IMR-90 (cell line): ENCODE data around the gene SLC26A8. TPM values are rescaled to one million over a fixed set of nuclear protein-coding genes. Genes with fewer than 3 reads are reported as not detected.

Experiments
- ATAC-seq: fragments of 200-7000 bp; cut with Tn5 transposase; 2 replicates; pipeline ENCODE4 v1.9.1; 2020; ENCODE audit warnings: low read depth, mild to moderate bottlenecking, moderate library complexity
- BruUV-seq: library from RNA; stranded (reverse); fragments of 400-500 nt; replicated peaks from 2 replicates; lab custom pipeline; 2021; lab: Mats Ljungman, UMichigan
- CTCF ChIA-PET: fragments of 300-600 bp; formaldehyde crosslinking; extraction: SDS; loops from one replicate; lab custom pipeline; 2021; ENCODE audit warnings: antibody characterized with exemption; lab: Yijun Ruan, JAX
- POLR2A ChIA-PET: fragments of 300-600 bp; sonication (Branson Sonifier 250); formaldehyde crosslinking; loops from one replicate; lab custom pipeline; 2022; ENCODE audit warnings: antibody characterized with exemption; ENCODE audit not compliant: unreplicated experiment; lab: Charles Lee
- DNase-seq: peaks from one replicate; pipeline ENCODE4 v3.0.0; 2013
- H2AFZ ChIP-seq: replicated peaks from 2 replicates; pipeline ENCODE3; 2013; ENCODE audit warnings: low read length, mild to moderate bottlenecking; ENCODE audit not compliant: poor library complexity
- H2AK5ac ChIP-seq: 2 replicates; pipeline ENCODE4 v1.6.1; 2013; ENCODE audit warnings: low read depth, low read length, inconsistent platforms
- H2AK9ac ChIP-seq: replicated peaks from 2 replicates; pipeline ENCODE3; 2013; ENCODE audit warnings: mild to moderate bottlenecking, low read depth, low read length, moderate library complexity; ENCODE audit not compliant: poor library complexity
- H2BK120ac ChIP-seq: 2 replicates; pipeline ENCODE4 v1.6.1; 2013; ENCODE audit warnings: low read depth, low read length, inconsistent platforms
- H2BK15ac ChIP-seq: 3 replicates; pipeline ENCODE4 v1.6.1; 2013; ENCODE audit warnings: low read depth, low read length, inconsistent platforms
- H2BK20ac ChIP-seq: 2 replicates; pipeline ENCODE4 v1.6.1; 2013; ENCODE audit warnings: low read depth, mild to moderate bottlenecking, inconsistent platforms, low read length, moderate library complexity
- H2BK5ac ChIP-seq: 2 replicates; pipeline ENCODE4 v1.6.1; 2013; ENCODE audit warnings: mild to moderate bottlenecking, low read depth, low read length, inconsistent platforms; ENCODE audit not compliant: poor library complexity, severe bottlenecking
- H3K14ac ChIP-seq: replicated peaks from 2 replicates; pipeline ENCODE4 v1.6.1; 2013; ENCODE audit warnings: low read depth, low read length, inconsistent platforms
- H3K18ac ChIP-seq: 2 replicates; pipeline ENCODE4 v1.6.1; 2013; ENCODE audit warnings: low read depth, low read length, control low read depth
- H3K23ac ChIP-seq: 2 replicates; pipeline ENCODE4 v1.6.1; 2013; ENCODE audit warnings: low read depth, low read length, inconsistent platforms
- H3K27ac ChIP-seq: 2 replicates; pipeline ENCODE4 v1.5.1; 2013; ENCODE audit warnings: mild to moderate bottlenecking, control low read depth, low read length; ENCODE audit not compliant: insufficient read depth
- H3K27me3 ChIP-seq: 2 replicates; pipeline ENCODE4 v1.6.1; 2013; ENCODE audit warnings: low read length; ENCODE audit not compliant: control insufficient read depth, insufficient read depth
- H3K36me3 ChIP-seq: 2 replicates; pipeline ENCODE4 v1.6.1; 2013; ENCODE audit warnings: low read length, mixed read lengths; ENCODE audit not compliant: control insufficient read depth, insufficient read depth
- H3K4ac ChIP-seq: 2 replicates; pipeline ENCODE4 v1.6.1; 2013; ENCODE audit warnings: low read depth, low read length, inconsistent platforms
- H3K4me1 ChIP-seq: 2 replicates; pipeline ENCODE4 v1.6.1; 2013; ENCODE audit warnings: low read length, mixed read lengths; ENCODE audit not compliant: control insufficient read depth, insufficient read depth
- H3K4me2 ChIP-seq: 2 replicates; pipeline ENCODE4 v1.6.1; 2013; ENCODE audit warnings: low read depth, mild to moderate bottlenecking, control low read depth, low read length, moderate library complexity
- H3K4me3 ChIP-seq: 2 replicates; pipeline ENCODE4 v1.5.1; 2013; ENCODE audit warnings: low read depth, mild to moderate bottlenecking, control low read depth, low read length, moderate library complexity; ENCODE audit not compliant: insufficient read depth
- H3K56ac ChIP-seq: 2 replicates; pipeline ENCODE4 v1.6.1; 2013; ENCODE audit warnings: low read length, inconsistent platforms; ENCODE audit not compliant: insufficient read depth; ENCODE audit errors: extremely low read depth
- H3K79me1 ChIP-seq, 2 experiments: 2 replicates each; pipeline ENCODE4 v1.6.1; 2013; ENCODE audit warnings: low read length in 2 of 2, inconsistent platforms in 1 of 2, low read depth in 1 of 2
- H3K9ac ChIP-seq: 2 replicates; pipeline ENCODE4 v1.6.1; 2013; ENCODE audit warnings: low read depth, low read length, control low read depth
- H3K9me1 ChIP-seq: 2 replicates; pipeline ENCODE4 v1.6.1; 2013; ENCODE audit warnings: low read length, inconsistent platforms; ENCODE audit not compliant: insufficient read depth
- H3K9me3 ChIP-seq: 2 replicates; pipeline ENCODE4 v1.6.1; 2013; ENCODE audit warnings: low read length; ENCODE audit not compliant: control insufficient read depth, insufficient read depth
- H4K20me1 ChIP-seq: 2 replicates; pipeline ENCODE4 v1.6.1; 2013; ENCODE audit warnings: low read length, inconsistent platforms; ENCODE audit not compliant: insufficient read depth
- H4K5ac ChIP-seq: 2 replicates; pipeline ENCODE4 v1.6.1; 2013; ENCODE audit warnings: mild to moderate bottlenecking, low read depth, low read length, control low read depth
- H4K8ac ChIP-seq, 2 experiments: 2 replicates each; pipeline ENCODE4 v1.6.1; 2013; ENCODE audit warnings: low read depth in 2 of 2, low read length in 2 of 2, control low read depth in 1 of 2, inconsistent platforms in 1 of 2
- H4K91ac ChIP-seq: 2 replicates; pipeline ENCODE4 v1.6.1; 2013; ENCODE audit warnings: low read depth, low read length, inconsistent platforms; ENCODE audit not compliant: insufficient read depth
- BHLHE40 ChIP-seq: fragments of 150-350 bp; IDR thresholded peaks from 2 replicates; pipeline ENCODE4 v1.6.1; 2016; ENCODE audit warnings: mild to moderate bottlenecking, low read depth, low read length
- CEBPB ChIP-seq: IDR thresholded peaks from 2 replicates; pipeline ENCODE4 v1.6.1; 2012; ENCODE audit warnings: low read depth, low read length, improper control_type of control experiment
- CHD1 ChIP-seq: IDR thresholded peaks from 2 replicates; pipeline ENCODE4 v1.6.1; 2012; ENCODE audit warnings: low read depth, low read length, improper control_type of control experiment
- CTCF ChIP-seq: conservative IDR thresholded peaks from 2 replicates; pipeline ENCODE4 v1.5.1; 2012; ENCODE audit warnings: mild to moderate bottlenecking, low read depth, low read length, improper control_type of control experiment
- ELK1 ChIP-seq: fragments of 150-350 bp; IDR thresholded peaks from 2 replicates; pipeline ENCODE4 v1.6.1; 2016; ENCODE audit warnings: low read depth, mild to moderate bottlenecking, low read length, moderate library complexity, borderline replicate concordance
- MAFK ChIP-seq: IDR thresholded peaks from 2 replicates; pipeline ENCODE4 v1.6.1; 2012; ENCODE audit warnings: low read depth, low read length, improper control_type of control experiment
- MXI1 ChIP-seq: IDR thresholded peaks from 2 replicates; pipeline ENCODE4 v1.6.1; 2012; ENCODE audit warnings: low read depth, mild to moderate bottlenecking, low read length, moderate library complexity, borderline replicate concordance
- NFE2L2 ChIP-seq: fragments of 150-350 bp; IDR thresholded peaks from 2 replicates; pipeline ENCODE4 v1.6.1; 2016; ENCODE audit warnings: low read depth, mild to moderate bottlenecking, low read length
- POLR2A ChIP-seq: IDR thresholded peaks from 2 replicates; pipeline ENCODE4 v1.6.1; 2012; ENCODE audit warnings: mild to moderate bottlenecking, low read depth, low read length
- RAD21 ChIP-seq: IDR thresholded peaks from 2 replicates; pipeline ENCODE4 v1.6.1; 2012; ENCODE audit warnings: low read length, improper control_type of control experiment
- RCOR1 ChIP-seq: IDR thresholded peaks from 2 replicates; pipeline ENCODE4 v1.6.1; 2012; ENCODE audit warnings: mild to moderate bottlenecking, low read length, improper control_type of control experiment; ENCODE audit not compliant: insufficient replicate concordance
- RFX5 ChIP-seq: IDR thresholded peaks from 2 replicates; pipeline ENCODE4 v1.8.0; 2012; ENCODE audit warnings: low read depth, mild to moderate bottlenecking, low read length, moderate library complexity
- SMC3 ChIP-seq: fragments of 150-350 bp; IDR thresholded peaks from 2 replicates; pipeline ENCODE4 v1.6.1; 2016; ENCODE audit warnings: low read depth, mild to moderate bottlenecking, antibody characterized with exemption, low read length, moderate library complexity
- USF2 ChIP-seq: fragments of 150-350 bp; IDR thresholded peaks from 2 replicates; pipeline ENCODE4 v1.6.1; 2017; ENCODE audit warnings: mild to moderate bottlenecking, antibody characterized with exemption, low read length, low read depth
- WGBS, 2 experiments: methylation state at CpG; one replicate each; pipeline versions ENCODE4 v1.1.5 to v1.1.7; 2013; ENCODE audit warnings: missing lambda C conversion rate in 2 of 2; ENCODE audit not compliant: insufficient read length in 1 of 2; ENCODE audit errors: extremely low coverage in 2 of 2; 5-methylcytosine and 5-hydroxymethylcytosine counted together
- dilution Hi-C: fragments of 300-500 bp; cut with HindIII; formaldehyde crosslinking; loops from one replicate; pipeline ENCODE4 v1.14.3; 2018; ENCODE audit warnings: low sequenced_read_pairs; ENCODE audit not compliant: unreplicated experiment
- in situ Hi-C: fragments of 300-500 bp; cut with MboI; formaldehyde crosslinking; loops from 3 replicates; pipeline ENCODE4 v1.14.3; 2019; ENCODE audit warnings: low sequenced_read_pairs, inconsistent platforms, mixed read lengths
- intact Hi-C: fragments of 100-400 bp; cut with micrococcal nuclease; formaldehyde crosslinking; loops from 2 replicates; pipeline ENCODE4 v1.10.0; 2022
- polyA plus RNA-seq, 3 experiments: library from polyadenylated mRNA; depleted of rRNA; stranded (reverse); fragments of >200 nt; gene quantifications; 2 replicates each; pipeline ENCODE4 v1.2.3, GENCODE V29; 2012; ENCODE audit warnings: low replicate concordance in 1 of 3
- total RNA-seq: library from RNA; depleted of rRNA; stranded (reverse); fragments of >200 nt; gene quantifications from 2 replicates; pipeline ENCODE4 v1.2.3, GENCODE V29; 2012

SLC26A8 gene
- total and polyA plus RNA-seq, 2 of the 4 experiments (the other 2 are of a cell fraction), result 0.07 TPM; not detected in 1

GRCh38 chr6:35916056-35916455 lies 108.4 kb downstream of the SLC26A8 start:
- H3K27ac ChIP-seq, result no peak overlapping the region
- no peak overlapping the region for H4K8ac ChIP-seq
- peaks cover 3% of the 10 kb centered on the region; the same call in 1 of the 2 replicates for H3K4me1 ChIP-seq
- H3K79me1 ChIP-seq, result peaks cover 9 to 55% of the 10 kb centered on the region in 2 experiments; a peak in 3 of 4 replicates
- H3K56ac ChIP-seq, result no peak overlapping the region
- ChIA-PET POLR2A (interaction anchor here (0.6 kb wide), 1 partner anchor 442 kb away, joined by 3 read pairs; no protein-coding TSS in a partner anchor), CTCF (no interaction called here)
- H3K27me3 ChIP-seq, result no peaks in the 10 kb centered on the region
- no peak overlapping the region for H4K91ac ChIP-seq
- intact Hi-C loops (loop anchor here (10.0 kb wide), 1 partner anchor 179 kb away; no protein-coding TSS in a partner anchor), in situ Hi-C loops (no loop called here), dilution Hi-C loops (no loop called here)
- no CpG with 5 or more reads among the region's 3 CpGs for WGBS, 2 experiments
- no peak overlapping the region for H2AK9ac ChIP-seq
- H3K4ac ChIP-seq, result no peak overlapping the region
- peaks cover 11% of the 10 kb centered on the region for H3K36me3 ChIP-seq
- no TSS peak for BruUV-seq
- H3K9ac ChIP-seq, result no peak overlapping the region
- H3K4me3 ChIP-seq, result no peak overlapping the region
- no peaks in the 10 kb centered on the region; the same call in 1 of the 2 replicates for H3K9me3 ChIP-seq
- no peak overlapping the region for H2BK120ac ChIP-seq
- no peak overlapping the region for H2BK20ac ChIP-seq
- H3K23ac ChIP-seq, result no peak overlapping the region
- H3K18ac ChIP-seq, result no peak overlapping the region
- no peak overlapping the region for H2BK15ac ChIP-seq
- TF ChIP-seq MAFK (no peak), USF2 (no peak), SMC3 (no peak), RCOR1 (no peak), MXI1 (no peak), POLR2A (no peak), BHLHE40 (no peak), ELK1 (no peak), NFE2L2 (no peak), CEBPB (no peak), CHD1 (no peak), RFX5 (no peak), RAD21 (no peak), CTCF (no peak)
- no peak overlapping the region for H3K14ac ChIP-seq
- H2BK5ac ChIP-seq, result no peak overlapping the region
- H4K20me1 ChIP-seq, result peaks cover 5% of the 10 kb centered on the region
- H2AK5ac ChIP-seq, result no peak overlapping the region
- no peaks in the 10 kb centered on the region for H3K9me1 ChIP-seq
- no peak overlapping the region for H4K5ac ChIP-seq
- H2AFZ ChIP-seq, result no peak overlapping the region
- no peak overlapping the region for H3K4me2 ChIP-seq
- no peak for ATAC-seq
- no peak for DNase-seq
